Neural cell (in vitro differentiated cells): Measurements from ENCODE around the gene PROM2. TPM values are rescaled to one million over a fixed set of nuclear protein-coding genes. Genes with fewer than 3 reads are reported as not detected.

Source experiments
- H2AFZ ChIP-seq: fragments of 200-600, 300-800 bp; sonication (generic), shearing (Covaris generic); 2 replicates; pipeline ENCODE4 v1.6.0; 2014; ENCODE audit warnings: low read depth, mild to moderate bottlenecking, antibody characterized with exemption, low read length, moderate library complexity
- H3F3A ChIP-seq: fragments of 200-600 bp; shearing (Covaris generic); 2 replicates; pipeline ENCODE4 v1.6.1; 2016; ENCODE audit warnings: mild to moderate bottlenecking, moderate library complexity, mixed read lengths, antibody characterized with exemption, low read length; ENCODE audit not compliant: insufficient read depth, poor library complexity, severe bottlenecking
- H3K27ac ChIP-seq: fragments of 200-600, 300-800 bp; sonication (generic), shearing (Covaris generic); 2 replicates; pipeline ENCODE4 v1.5.1; 2014; ENCODE audit warnings: mild to moderate bottlenecking, low read length, moderate library complexity
- H3K27me3 ChIP-seq: fragments of 300-800, 200-600 bp; sonication (generic), shearing (Covaris generic); 2 replicates; pipeline ENCODE4 v1.6.0; 2014; ENCODE audit warnings: mild to moderate bottlenecking, low read depth, low read length, moderate library complexity; ENCODE audit not compliant: insufficient read depth
- H3K36me3 ChIP-seq: fragments of 300-800, 200-600 bp; sonication (generic), shearing (Covaris generic); 2 replicates; pipeline ENCODE4 v1.5.1; 2014; ENCODE audit warnings: mild to moderate bottlenecking, antibody characterized with exemption, low read length, moderate library complexity; ENCODE audit not compliant: insufficient read depth
- H3K4me2 ChIP-seq: fragments of 300-800, 200-600 bp; sonication (generic), shearing (Covaris generic); 2 replicates; pipeline ENCODE4 v1.6.0; 2014; ENCODE audit warnings: mild to moderate bottlenecking, low read length
- H3K4me3 ChIP-seq: fragments of 300-800, 200-600 bp; sonication (generic), shearing (Covaris generic); 2 replicates; pipeline ENCODE4 v1.5.1; 2014; ENCODE audit warnings: mild to moderate bottlenecking, low read length, moderate library complexity
- H3K79me2 ChIP-seq: fragments of 200-600 bp; shearing (Covaris generic); replicated peaks from 2 replicates; pipeline ENCODE4 v1.6.0; 2014; ENCODE audit warnings: mild to moderate bottlenecking, low read length, moderate library complexity; ENCODE audit not compliant: insufficient read depth
- H3K9ac ChIP-seq: fragments of 300-800, 200-600 bp; sonication (generic), shearing (Covaris generic); 2 replicates; pipeline ENCODE4 v1.6.1; 2016; ENCODE audit warnings: mild to moderate bottlenecking, low read length, mixed read lengths
- H3K9me2 ChIP-seq: fragments of 200-600 bp; shearing (Covaris generic); 2 replicates; pipeline ENCODE4 v1.6.1; 2016; ENCODE audit warnings: mild to moderate bottlenecking, low read length, mixed read lengths; ENCODE audit not compliant: insufficient read depth
- H3K9me3 ChIP-seq: fragments of 200-600, 300-800 bp; sonication (generic), shearing (Covaris generic); 2 replicates; pipeline ENCODE4 v1.6.1; 2016; ENCODE audit warnings: mild to moderate bottlenecking, mixed run types, low read length, moderate library complexity, mixed read lengths
- H4K20me1 ChIP-seq: fragments of 200-600 bp; shearing (Covaris generic); 2 replicates; pipeline ENCODE4 v1.6.1; 2016; ENCODE audit warnings: mild to moderate bottlenecking, mixed run types; ENCODE audit not compliant: insufficient read depth
- CTCF ChIP-seq: fragments of 450-650 bp; IDR thresholded peaks from 2 replicates; pipeline ENCODE4 v1.5.1; 2014; ENCODE audit warnings: antibody characterized with exemption, mild to moderate bottlenecking, moderate library complexity; ENCODE audit not compliant: poor library complexity, severe bottlenecking
- EP300 ChIP-seq: fragments of 450-650 bp; conservative IDR thresholded peaks from 2 replicates; pipeline ENCODE4 v1.6.1; 2014; ENCODE audit warnings: antibody characterized with exemption, mild to moderate bottlenecking, moderate library complexity; ENCODE audit not compliant: poor library complexity, severe bottlenecking
- EZH2 ChIP-seq: fragments of 200-600, 300-800 bp; shearing (Covaris generic), sonication (generic); IDR thresholded peaks from 2 replicates; pipeline ENCODE4 v1.6.1; 2014; ENCODE audit warnings: antibody characterized with exemption, low read length, borderline replicate concordance, mild to moderate bottlenecking; ENCODE audit not compliant: insufficient read depth, poor library complexity, severe bottlenecking
- MXI1 ChIP-seq: fragments of 450-650 bp; conservative IDR thresholded peaks from 2 replicates; pipeline ENCODE4 v1.6.1; 2014; ENCODE audit warnings: antibody characterized with exemption, mild to moderate bottlenecking; ENCODE audit not compliant: poor library complexity, severe bottlenecking
- POLR2AphosphoS5 ChIP-seq: IDR thresholded peaks from 2 replicates; pipeline ENCODE4 v1.6.1; 2012
- RAD21 ChIP-seq: fragments of 450-650 bp; conservative IDR thresholded peaks from 2 replicates; pipeline ENCODE4 v1.6.1; 2014; ENCODE audit warnings: antibody characterized with exemption, mild to moderate bottlenecking, moderate library complexity
- SMC3 ChIP-seq: fragments of 450-650 bp; conservative IDR thresholded peaks from 2 replicates; pipeline ENCODE4 v1.6.1; 2014; ENCODE audit warnings: antibody characterized with exemption, mild to moderate bottlenecking, moderate library complexity; ENCODE audit not compliant: poor library complexity
- TAF1 ChIP-seq: IDR thresholded peaks from 2 replicates; pipeline ENCODE4 v1.6.1; 2012; ENCODE audit warnings: low read depth
- polyA plus RNA-seq: library from polyadenylated mRNA; depleted of rRNA; stranded (reverse); fragments of >200 nt; gene quantifications from 2 replicates; pipeline ENCODE4 v1.2.3, GENCODE V29; 2014
- TF ChIP-seq, protein P1 (sequence below): IDR thresholded peaks from 2 replicates; pipeline ENCODE4 v1.6.1; 2012; ENCODE audit warnings: borderline replicate concordance

The PROM2 gene
- polyA plus RNA-seq, 1 donor from 2014 or later: 2.2 TPM

- H3F3A ChIP-seq: no peaks in the 10 kb centered on the region
- no peak overlapping the region for H3K9ac ChIP-seq
- H3K4me3 ChIP-seq: no peak overlapping the region
- TF ChIP-seq SMC3: no peak
- TF ChIP-seq CTCF: no peak
- no peak for TF ChIP-seq MXI1
- no peak for TF ChIP-seq POLR2AphosphoS5
- TF ChIP-seq EZH2: no peak
- TF ChIP-seq RAD21: no peak
- TF ChIP-seq, protein P1, sequence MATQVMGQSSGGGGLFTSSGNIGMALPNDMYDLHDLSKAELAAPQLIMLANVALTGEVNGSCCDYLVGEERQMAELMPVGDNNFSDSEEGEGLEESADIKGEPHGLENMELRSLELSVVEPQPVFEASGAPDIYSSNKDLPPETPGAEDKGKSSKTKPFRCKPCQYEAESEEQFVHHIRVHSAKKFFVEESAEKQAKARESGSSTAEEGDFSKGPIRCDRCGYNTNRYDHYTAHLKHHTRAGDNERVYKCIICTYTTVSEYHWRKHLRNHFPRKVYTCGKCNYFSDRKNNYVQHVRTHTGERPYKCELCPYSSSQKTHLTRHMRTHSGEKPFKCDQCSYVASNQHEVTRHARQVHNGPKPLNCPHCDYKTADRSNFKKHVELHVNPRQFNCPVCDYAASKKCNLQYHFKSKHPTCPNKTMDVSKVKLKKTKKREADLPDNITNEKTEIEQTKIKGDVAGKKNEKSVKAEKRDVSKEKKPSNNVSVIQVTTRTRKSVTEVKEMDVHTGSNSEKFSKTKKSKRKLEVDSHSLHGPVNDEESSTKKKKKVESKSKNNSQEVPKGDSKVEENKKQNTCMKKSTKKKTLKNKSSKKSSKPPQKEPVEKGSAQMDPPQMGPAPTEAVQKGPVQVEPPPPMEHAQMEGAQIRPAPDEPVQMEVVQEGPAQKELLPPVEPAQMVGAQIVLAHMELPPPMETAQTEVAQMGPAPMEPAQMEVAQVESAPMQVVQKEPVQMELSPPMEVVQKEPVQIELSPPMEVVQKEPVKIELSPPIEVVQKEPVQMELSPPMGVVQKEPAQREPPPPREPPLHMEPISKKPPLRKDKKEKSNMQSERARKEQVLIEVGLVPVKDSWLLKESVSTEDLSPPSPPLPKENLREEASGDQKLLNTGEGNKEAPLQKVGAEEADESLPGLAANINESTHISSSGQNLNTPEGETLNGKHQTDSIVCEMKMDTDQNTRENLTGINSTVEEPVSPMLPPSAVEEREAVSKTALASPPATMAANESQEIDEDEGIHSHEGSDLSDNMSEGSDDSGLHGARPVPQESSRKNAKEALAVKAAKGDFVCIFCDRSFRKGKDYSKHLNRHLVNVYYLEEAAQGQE: no peak
- no peak for TF ChIP-seq TAF1
- TF ChIP-seq EP300: no peak
- peaks cover 9% of the 10 kb centered on the region for H3K9me3 ChIP-seq
- H3K79me2 ChIP-seq: no peaks in the 10 kb centered on the region
- no peaks in the 10 kb centered on the region for H4K20me1 ChIP-seq
- no peak overlapping the region for H3K27ac ChIP-seq
- no peak overlapping the region for H3K4me2 ChIP-seq
- no peaks in the 10 kb centered on the region for H3K36me3 ChIP-seq
- H3K27me3 ChIP-seq: no peaks in the 10 kb centered on the region
- H3K9me2 ChIP-seq: no peaks in the 10 kb centered on the region
- H2AFZ ChIP-seq: no peak overlapping the region
Observed at GRCh38 chr2:95311815-95312542, 37.7 kb downstream of the PROM2 start.

GRCh38 chr2:95312543-95313201, 38.4 kb downstream of the PROM2 start:
- no peaks in the 10 kb centered on the region for H3K36me3 ChIP-seq
- no peaks in the 10 kb centered on the region for H3K27me3 ChIP-seq
- TF ChIP-seq CTCF: no peak
- no peak for TF ChIP-seq RAD21
- TF ChIP-seq, protein P1: no peak
- no peak for TF ChIP-seq TAF1
- no peak for TF ChIP-seq SMC3
- TF ChIP-seq EP300: no peak
- no peak for TF ChIP-seq MXI1
- no peak for TF ChIP-seq EZH2
- no peak for TF ChIP-seq POLR2AphosphoS5
- no peak overlapping the region for H3K4me3 ChIP-seq
- H3K9me2 ChIP-seq: no peaks in the 10 kb centered on the region
- H3K9ac ChIP-seq: no peak overlapping the region
- no peaks in the 10 kb centered on the region for H3F3A ChIP-seq
- H3K27ac ChIP-seq: no peak overlapping the region
- H3K9me3 ChIP-seq: peaks cover 15% of the 10 kb centered on the region
- H2AFZ ChIP-seq: no peak overlapping the region
- H4K20me1 ChIP-seq: no peaks in the 10 kb centered on the region
- no peak overlapping the region for H3K4me2 ChIP-seq
- no peaks in the 10 kb centered on the region for H3K79me2 ChIP-seq
